GM12864 (cell line): ENCODE data around the gene CACNA1C.

ENCODE experiments used
- DNase-seq: peaks from one replicate; pipeline ENCODE4 v3.0.0-alpha.2; 2011; ENCODE audit warnings: low read depth
- H3K4me3 ChIP-seq: 2 replicates; pipeline ENCODE4 v1.5.1; 2011; ENCODE audit warnings: mild to moderate bottlenecking, low read depth, low read length, control low read depth
- TF ChIP-seq, protein P1 (sequence below): IDR thresholded peaks from 2 replicates; pipeline ENCODE4 v1.5.1; 2011; ENCODE audit warnings: low read depth, mild to moderate bottlenecking, moderate library complexity, low read length, control low read depth, inconsistent platforms; ENCODE audit errors: missing control alignments

Gene CACNA1C

GRCh38 chr12:2281446-2281845, 228.7 kb downstream of the CACNA1C start:
- no peak for DNase-seq
- H3K4me3 ChIP-seq: no peak overlapping the region
- TF ChIP-seq, protein P1, sequence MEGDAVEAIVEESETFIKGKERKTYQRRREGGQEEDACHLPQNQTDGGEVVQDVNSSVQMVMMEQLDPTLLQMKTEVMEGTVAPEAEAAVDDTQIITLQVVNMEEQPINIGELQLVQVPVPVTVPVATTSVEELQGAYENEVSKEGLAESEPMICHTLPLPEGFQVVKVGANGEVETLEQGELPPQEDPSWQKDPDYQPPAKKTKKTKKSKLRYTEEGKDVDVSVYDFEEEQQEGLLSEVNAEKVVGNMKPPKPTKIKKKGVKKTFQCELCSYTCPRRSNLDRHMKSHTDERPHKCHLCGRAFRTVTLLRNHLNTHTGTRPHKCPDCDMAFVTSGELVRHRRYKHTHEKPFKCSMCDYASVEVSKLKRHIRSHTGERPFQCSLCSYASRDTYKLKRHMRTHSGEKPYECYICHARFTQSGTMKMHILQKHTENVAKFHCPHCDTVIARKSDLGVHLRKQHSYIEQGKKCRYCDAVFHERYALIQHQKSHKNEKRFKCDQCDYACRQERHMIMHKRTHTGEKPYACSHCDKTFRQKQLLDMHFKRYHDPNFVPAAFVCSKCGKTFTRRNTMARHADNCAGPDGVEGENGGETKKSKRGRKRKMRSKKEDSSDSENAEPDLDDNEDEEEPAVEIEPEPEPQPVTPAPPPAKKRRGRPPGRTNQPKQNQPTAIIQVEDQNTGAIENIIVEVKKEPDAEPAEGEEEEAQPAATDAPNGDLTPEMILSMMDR: no peak

DNA sequence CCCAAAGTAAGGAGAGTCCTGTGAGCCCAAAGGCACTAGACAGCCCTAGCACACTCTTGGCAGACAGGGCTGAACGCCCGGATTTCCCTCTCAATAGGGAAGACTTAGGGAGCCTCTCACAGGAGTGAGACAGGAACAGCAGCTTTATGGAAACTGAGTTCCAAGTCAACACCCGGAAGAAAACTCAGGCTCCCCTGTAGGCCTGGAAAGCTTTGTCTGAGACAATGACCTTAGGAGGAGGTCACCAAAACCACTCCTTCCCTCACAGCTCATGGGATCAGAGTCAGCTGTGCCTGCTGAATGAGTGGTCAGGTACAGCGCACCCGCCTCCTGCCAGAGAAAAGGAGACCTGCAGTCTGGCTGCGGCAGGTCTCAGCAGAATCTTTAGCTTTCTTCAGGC, 229.5 kb downstream of the CACNA1C start:
- DNase-seq: no peak
- H3K4me3 ChIP-seq: no peak overlapping the region
- TF ChIP-seq, protein P1: no peak

DNA sequence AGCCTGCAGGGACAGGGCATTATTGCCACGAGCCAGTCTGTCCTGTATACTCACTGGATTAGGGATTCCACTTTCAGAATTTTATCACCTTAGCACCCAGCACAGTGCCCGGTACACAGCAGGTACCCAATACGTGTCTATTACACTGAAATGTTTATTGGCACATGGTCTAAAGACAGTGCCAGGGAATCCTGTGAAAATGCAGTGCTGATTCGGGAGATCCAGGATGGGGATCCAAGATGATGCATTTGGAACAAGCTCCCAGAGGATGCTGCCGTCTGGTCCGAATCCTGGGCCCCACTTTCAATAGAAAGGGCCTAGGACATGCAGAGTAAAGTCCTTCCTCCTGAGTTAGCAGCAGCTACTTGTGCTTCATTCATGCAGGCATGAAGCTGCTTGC, 230.7 kb downstream of the CACNA1C start:
- TF ChIP-seq, protein P1: no peak
- no peak for DNase-seq
- no peak overlapping the region for H3K4me3 ChIP-seq

DNA sequence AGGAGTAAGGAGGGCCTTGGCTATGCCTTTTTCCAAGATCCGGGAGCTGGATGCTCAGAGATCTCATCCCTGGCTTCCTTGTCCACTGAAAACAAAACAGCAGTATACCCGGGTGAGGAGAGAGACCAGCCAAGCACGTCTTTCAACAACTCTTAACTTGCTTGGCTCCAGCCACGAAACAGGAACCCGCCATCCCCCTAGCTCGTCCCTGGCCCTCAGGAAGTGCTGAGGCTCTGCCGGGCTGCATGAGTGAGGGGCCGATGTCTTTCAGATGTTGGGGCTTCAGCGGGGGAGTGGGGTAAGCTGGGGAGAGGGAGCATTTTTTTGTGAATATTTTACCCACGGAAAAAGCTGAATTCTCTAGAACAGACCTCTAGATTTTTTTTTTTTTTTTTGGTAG, 231.1 kb downstream of the CACNA1C start:
- TF ChIP-seq, protein P1: no peak
- no peak overlapping the region for H3K4me3 ChIP-seq
- DNase-seq: no peak

GRCh38 chr12:2284321-2284813, 231.6 kb downstream of the CACNA1C start:
- no peak overlapping the region for H3K4me3 ChIP-seq
- TF ChIP-seq, protein P1: no peak
- DNase-seq: no peak

GRCh38 chr12:2284857-2285256, 232.1 kb downstream of the CACNA1C start:
- TF ChIP-seq, protein P1: peak; percentile 69
- no peak overlapping the region for H3K4me3 ChIP-seq
- no peak for DNase-seq

DNA sequence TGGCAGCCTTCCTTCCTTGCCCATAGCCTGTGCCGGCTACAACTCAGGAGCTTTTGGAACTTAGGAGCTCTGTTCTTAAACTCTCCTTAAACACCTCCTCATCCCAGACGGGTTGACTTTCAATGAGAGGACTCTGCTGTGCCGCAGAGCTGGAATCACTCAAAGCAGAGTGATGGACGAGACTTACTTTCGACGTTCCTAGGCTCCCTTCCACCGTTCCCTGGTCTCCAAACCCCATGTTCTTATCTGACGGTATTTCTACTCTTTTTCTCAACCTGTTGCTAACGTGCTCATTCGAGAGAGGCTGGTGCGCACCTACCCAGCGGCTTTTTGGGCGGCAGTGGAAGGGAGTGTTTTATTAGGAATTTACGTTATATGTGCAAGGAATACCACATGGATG, 232.7 kb downstream of the CACNA1C start:
- no peak overlapping the region for H3K4me3 ChIP-seq
- DNase-seq: no peak
- TF ChIP-seq, protein P1: no peak
